Parathyroid adenoma (tissue), 2 donors: Measurements from ENCODE around the gene ATP5PO.
"Not testable (repeated sequence)": the region's sequence is repeated elsewhere in the genome, so short reads cannot be mapped to it uniquely, and the experiment has no call there.

Source experiments
- H2AFZ ChIP-seq: fragments of 300-600 bp; sonication (generic); one replicate; pipeline ENCODE4 v1.7.0; 2017; ENCODE audit warnings: antibody characterized with exemption, mild to moderate bottlenecking
- H3K27ac ChIP-seq: fragments of 300-600 bp; sonication (generic); one replicate; pipeline ENCODE4 v1.7.0; 2017
- H3K27me3 ChIP-seq: fragments of 300-600 bp; sonication (generic); one replicate; pipeline ENCODE4 v1.7.0; 2017; ENCODE audit warnings: low read length; ENCODE audit not compliant: control insufficient read depth, insufficient read depth
- H3K36me3 ChIP-seq: fragments of 300-600 bp; sonication (generic); one replicate; pipeline ENCODE4 v1.7.0; 2017; ENCODE audit warnings: low read length; ENCODE audit not compliant: control insufficient read depth, insufficient read depth
- H3K4me1 ChIP-seq: fragments of 300-600 bp; sonication (generic); one replicate; pipeline ENCODE4 v1.7.0; 2017; ENCODE audit warnings: control low read depth
- H3K4me2 ChIP-seq: fragments of 300-600 bp; sonication (generic); one replicate; pipeline ENCODE4 v1.7.0; 2017; ENCODE audit warnings: low read length
- H3K4me3 ChIP-seq: fragments of 300-600 bp; sonication (generic); one replicate; pipeline ENCODE4 v1.7.0; 2017; ENCODE audit warnings: low read depth, low read length
- H3K79me2 ChIP-seq: fragments of 300-600 bp; sonication (generic); one replicate; pipeline ENCODE4 v1.7.0; 2017; ENCODE audit warnings: control low read depth
- H3K9ac ChIP-seq: fragments of 300-600 bp; sonication (generic); one replicate; pipeline ENCODE4 v1.7.0; 2017; ENCODE audit warnings: mild to moderate bottlenecking
- H3K9me3 ChIP-seq: fragments of 300-600 bp; sonication (generic); one replicate; pipeline ENCODE4 v1.7.0; 2017; ENCODE audit warnings: low read length; ENCODE audit not compliant: control insufficient read depth
- CTCF ChIP-seq: fragments of 300-600 bp; sonication (generic); IDR thresholded peaks from one replicate; pipeline ENCODE4 v1.7.0; 2017; ENCODE audit warnings: antibody characterized with exemption, mild to moderate bottlenecking
- donor health status: primary hyperparathyroidism.

ATP5PO gene

GRCh38 chr21:33931799-33932390 lies 16.3 kb upstream of the ATP5PO start:
- peak overlapping the region; percentile 85 for H3K27ac ChIP-seq
- no peaks in the 10 kb centered on the region for H3K27me3 ChIP-seq
- peak overlapping the region; percentile 82 for H3K4me2 ChIP-seq
- peak overlapping the region; percentile 43 for H3K9ac ChIP-seq
- H3K4me1 ChIP-seq = no peaks in the 10 kb centered on the region
- H2AFZ ChIP-seq = peak overlapping the region; percentile 83
- no peaks in the 10 kb centered on the region for H3K36me3 ChIP-seq
- H3K79me2 ChIP-seq = peaks cover 4% of the 10 kb centered on the region
- peak overlapping the region; percentile 73 for H3K4me3 ChIP-seq
- no peak for TF ChIP-seq CTCF
- no peaks in the 10 kb centered on the region for H3K9me3 ChIP-seq

GRCh38 chr21:33931052-33931798 lies 15.6 kb upstream of the ATP5PO start:
- Histone ChIP-seq H3K4me3 (peak overlapping the region; percentile 73), H3K9ac (peak overlapping the region; percentile 43), H2AFZ (peak overlapping the region; percentile 83), H3K27ac (peak overlapping the region; percentile 85), H3K4me2 (peak overlapping the region; percentile 82)
- not testable (repeated sequence) for H3K27me3 ChIP-seq, H3K36me3 ChIP-seq, H3K9me3 ChIP-seq, H3K4me1 ChIP-seq, H3K79me2 ChIP-seq

GRCh38 chr21:33926248-33926647 lies 10.6 kb upstream of the ATP5PO start:
- not testable (repeated sequence) for H3K9me3 ChIP-seq, H3K9ac ChIP-seq, H3K27me3 ChIP-seq, H2AFZ ChIP-seq, H3K36me3 ChIP-seq, H3K4me2 ChIP-seq, H3K79me2 ChIP-seq, H3K4me3 ChIP-seq, H3K27ac ChIP-seq, H3K4me1 ChIP-seq

GRCh38 chr21:33924766-33925100 lies 9.1 kb upstream of the ATP5PO start:
- Histone ChIP-seq H3K4me2 (no peak overlapping the region), H2AFZ (peak overlapping the region; percentile 75), H3K9me3 (no peaks in the 10 kb centered on the region), H3K79me2 (no peaks in the 10 kb centered on the region), H3K4me1 (no peaks in the 10 kb centered on the region), H3K27me3 (no peaks in the 10 kb centered on the region), H3K9ac (no peak overlapping the region), H3K27ac (no peak overlapping the region), H3K4me3 (no peak overlapping the region), H3K36me3 (no peaks in the 10 kb centered on the region)
- no peak for TF ChIP-seq CTCF

GRCh38 chr21:33924079-33924765 lies 8.6 kb upstream of the ATP5PO start:
- Histone ChIP-seq H3K9ac (no peak overlapping the region), H2AFZ (peak overlapping the region; percentile 75), H3K4me3 (no peak overlapping the region), H3K4me1 (no peaks in the 10 kb centered on the region), H3K4me2 (peak overlapping the region; percentile 10), H3K27ac (no peak overlapping the region), H3K27me3 (no peaks in the 10 kb centered on the region), H3K9me3 (no peaks in the 10 kb centered on the region), H3K79me2 (no peaks in the 10 kb centered on the region), H3K36me3 (no peaks in the 10 kb centered on the region)
- peak; percentile 77 for TF ChIP-seq CTCF
